ENCODE measurements around the gene SLITRK2.

SLITRK2 gene

DNA sequence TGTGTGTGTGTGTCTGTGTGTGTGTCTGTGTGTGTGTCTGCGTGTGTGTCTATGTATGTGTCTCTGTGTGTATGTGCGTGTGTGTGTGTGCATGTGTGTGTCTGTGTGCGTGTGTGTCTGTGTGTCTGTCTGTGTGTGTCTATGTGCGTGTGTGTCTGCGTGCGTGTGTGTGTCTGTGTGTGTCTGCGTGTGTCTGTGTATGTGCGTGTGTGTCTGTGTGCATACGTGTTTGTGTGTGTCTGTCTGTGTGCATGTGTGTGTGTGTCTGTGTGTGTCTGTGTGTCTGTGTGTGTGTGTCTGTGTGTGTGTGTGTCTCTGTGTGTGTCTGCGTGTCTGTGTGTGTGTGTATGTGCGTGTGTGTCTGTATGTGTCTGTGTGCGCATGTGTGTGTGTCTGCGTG, 35.6 kb downstream of the SLITRK2 start:
- no peak for DNase-seq

DNA sequence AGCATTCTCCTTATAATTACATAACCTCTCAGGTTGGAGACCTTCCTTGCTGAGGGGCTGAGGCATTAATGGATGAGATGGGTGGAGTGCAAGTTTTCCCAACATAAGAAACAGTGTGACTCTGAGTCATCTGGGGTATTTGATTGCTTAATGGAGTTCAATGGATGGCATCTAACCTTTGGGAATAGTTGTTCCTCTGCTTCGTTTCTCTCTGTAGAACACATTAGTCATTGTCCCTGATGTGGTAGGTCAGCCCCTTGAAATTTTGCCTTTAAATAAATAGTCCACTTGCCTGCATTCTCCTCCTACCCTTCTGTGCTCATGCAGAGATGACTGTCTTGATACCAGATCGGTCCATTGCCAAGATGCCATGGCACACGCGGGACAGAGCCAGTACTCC, 38.6 kb downstream of the SLITRK2 start:
- DNase-seq: no peak

DNA sequence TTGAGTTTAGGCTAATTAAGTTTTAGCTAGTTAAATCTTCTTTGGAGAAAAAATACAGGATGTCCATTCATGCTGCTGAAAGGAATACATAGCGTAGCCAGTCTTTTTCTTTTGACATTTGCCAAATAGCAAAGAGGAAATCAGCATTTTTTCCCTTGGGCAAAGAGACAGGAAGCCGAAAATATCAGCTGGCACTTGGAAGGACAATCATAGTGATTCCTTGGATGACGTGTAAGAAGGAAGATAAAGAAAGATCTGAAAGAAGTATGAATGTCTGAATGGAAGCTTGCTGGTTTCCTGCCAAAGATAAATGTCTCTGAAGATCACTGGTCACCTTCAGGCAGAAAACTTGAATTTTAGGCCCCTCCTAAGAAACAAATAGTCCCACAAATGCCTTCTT, 44.2 kb downstream of the SLITRK2 start:
- no peak for DNase-seq

DNA sequence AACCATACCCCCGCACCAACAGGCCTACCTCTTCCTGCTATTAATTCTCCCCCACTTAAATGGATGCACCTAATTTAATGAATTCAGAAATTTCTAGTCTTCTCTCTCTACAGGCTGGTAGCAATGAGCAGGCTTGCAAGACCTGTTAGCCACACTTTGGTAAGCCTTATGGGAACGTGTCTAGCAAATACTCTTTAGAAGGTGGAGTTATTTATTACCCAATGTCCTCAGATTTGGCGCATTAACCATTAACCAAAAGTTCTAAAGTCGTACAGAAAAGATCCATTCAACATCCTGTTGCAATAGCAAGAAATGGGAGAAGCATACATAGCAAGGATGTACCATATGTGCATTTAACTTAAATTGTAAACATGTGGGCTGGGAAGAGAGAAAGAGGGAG, 47.5 kb downstream of the SLITRK2 start:
- DNase-seq: no peak

All from activated gamma-delta T cell (primary cell).